HCT116 (cell line): Measurements from ENCODE around the gene TIMM13. TPM values are rescaled to one million over a fixed set of nuclear protein-coding genes. Genes with fewer than 3 reads are reported as not detected.
"Not testable (repeated sequence)": the region's sequence is repeated elsewhere in the genome, so short reads cannot be mapped to it uniquely, and the experiment has no call there.

Experiments
- ATAC-seq: fragments of 200-7000 bp; cut with Tn5 transposase; 2 replicates; pipeline ENCODE4 v1.9.1; 2020; ENCODE audit warnings: mild to moderate bottlenecking, moderate library complexity
- BruUV-seq: library from RNA; stranded (reverse); fragments of 400-500 nt; replicated peaks from 2 replicates; lab custom pipeline; 2021; lab: Mats Ljungman, UMichigan
- CTCF ChIA-PET: fragments of 300-600 bp; sonication (Branson Sonifier 250); formaldehyde crosslinking; loops from one replicate; lab custom pipeline; 2021; ENCODE audit warnings: antibody characterized with exemption; lab: Charles Lee
- POLR2A ChIA-PET: fragments of 300-600, 350-600 bp; sonication (Branson Sonifier 250); formaldehyde crosslinking; loops from one replicate; lab custom pipeline; 2021; ENCODE audit warnings: antibody characterized with exemption; lab: Charles Lee
- RAD21 ChIA-PET, 2 experiments: fragments of 300-600 bp; sonication (Branson Sonifier 250); formaldehyde crosslinking; loops; one replicate each; lab custom pipeline; 2023; ENCODE audit warnings: low total read pairs in 2 of 2; ENCODE audit not compliant: uncharacterized antibody in 2 of 2, unreplicated experiment in 2 of 2, low non-redundant PET in 1 of 2; lab: Charles Lee
- DNase-seq: peaks from one replicate; pipeline ENCODE4 v3.0.0-alpha.2; 2010; ENCODE audit warnings: low read depth, low spot score
- H2AFZ ChIP-seq: fragments of 200-600 bp; shearing (Covaris generic), sonication (generic); 2 replicates; pipeline ENCODE4 v1.6.1; 2017; ENCODE audit warnings: low read depth, mixed run types, mixed read lengths, antibody characterized with exemption, low read length; ENCODE audit not compliant: poor library complexity, severe bottlenecking
- H3K27ac ChIP-seq: 2 replicates; pipeline ENCODE4 v1.5.1; 2012; ENCODE audit warnings: low read depth, low read length
- H3K27me3 ChIP-seq: fragments of 200-600 bp; sonication (generic); 2 replicates; pipeline ENCODE4 v1.6.1; 2016; ENCODE audit warnings: mixed run types, low read length, mixed read lengths; ENCODE audit not compliant: insufficient read depth
- H3K36me3 ChIP-seq, 2 experiments: fragments of 200-500 bp in 1 of 2; fragments of 200-600 bp in 1 of 2; sonication (Bioruptor generic) in 1 of 2; sonication (generic) in 1 of 2; 2 replicates each; pipeline versions ENCODE4 v1.5.1 to v1.6.1; 2014 to 2016; ENCODE audit warnings: low read length in 2 of 2, inconsistent platforms in 1 of 2, mixed read lengths in 1 of 2, mixed run types in 1 of 2; ENCODE audit not compliant: insufficient read depth in 2 of 2, control insufficient read depth in 1 of 2
- H3K4me1 ChIP-seq, 2 experiments: fragments of 200-600 bp in 1 of 2; sonication (generic) in 1 of 2; 2 replicates each; pipeline versions ENCODE4 v1.5.1 to v1.6.1; 2012 to 2017; ENCODE audit warnings: low read length in 2 of 2, inconsistent platforms in 1 of 2, mild to moderate bottlenecking in 1 of 2, mixed read lengths in 1 of 2, mixed run types in 1 of 2, moderate library complexity in 1 of 2; ENCODE audit not compliant: insufficient read depth in 2 of 2, control insufficient read depth in 1 of 2
- H3K4me2 ChIP-seq: fragments of 200-600 bp; sonication (generic); 2 replicates; pipeline ENCODE4 v1.6.1; 2017; ENCODE audit warnings: mixed run types, low read length, mixed read lengths
- H3K4me3 ChIP-seq, 2 experiments: fragments of 200-600 bp in 1 of 2; sonication (generic) in 1 of 2; replicated peaks in 1 of 2; 2 replicates each; pipeline ENCODE4 v1.5.1; 2011 to 2016; ENCODE audit warnings: low read length in 2 of 2, control low read depth in 1 of 2, low read depth in 1 of 2, mild to moderate bottlenecking in 1 of 2, mixed read lengths in 1 of 2, mixed run types in 1 of 2
- H3K79me2 ChIP-seq: fragments of 200-600 bp; sonication (generic); 2 replicates; pipeline ENCODE4 v1.6.1; 2017; ENCODE audit warnings: mild to moderate bottlenecking, mixed run types, low read length, moderate library complexity, mixed read lengths; ENCODE audit not compliant: insufficient read depth
- H3K9ac ChIP-seq: fragments of 200-600 bp; sonication (generic); 2 replicates; pipeline ENCODE4 v1.6.1; 2016; ENCODE audit warnings: low read length, mixed read lengths
- H3K9me2 ChIP-seq: fragments of 200-600 bp; sonication (generic), shearing (Covaris generic); 2 replicates; pipeline ENCODE4 v1.6.1; 2017; ENCODE audit warnings: mixed run types, mild to moderate bottlenecking, moderate library complexity; ENCODE audit not compliant: insufficient read depth
- H3K9me3 ChIP-seq, 2 experiments: fragments of 200-500 bp in 1 of 2; fragments of 200-600 bp in 1 of 2; sonication (Bioruptor generic) in 1 of 2; sonication (generic) in 1 of 2; 2 replicates each; pipeline ENCODE4 v1.6.1; 2014 to 2017; ENCODE audit warnings: low read length in 2 of 2, mixed read lengths in 2 of 2, inconsistent platforms in 1 of 2, low read depth in 1 of 2, mild to moderate bottlenecking in 1 of 2, mixed run types in 1 of 2, moderate library complexity in 1 of 2; ENCODE audit not compliant: control insufficient read depth in 1 of 2, insufficient read depth in 1 of 2
- H4K20me1 ChIP-seq: fragments of 200-600 bp; sonication (generic), shearing (Covaris generic); 2 replicates; pipeline ENCODE4 v1.6.1; 2017; ENCODE audit warnings: mixed run types, mild to moderate bottlenecking, moderate library complexity; ENCODE audit not compliant: insufficient read depth
- CBX3 ChIP-seq: IDR thresholded peaks from 2 replicates; pipeline ENCODE4 v1.6.1; 2012; ENCODE audit warnings: low read depth
- EGR1 ChIP-seq: IDR thresholded peaks from 2 replicates; pipeline ENCODE4 v1.6.1; 2012; ENCODE audit warnings: low read depth
- EZH2 ChIP-seq: fragments of 200-600 bp; sonication (generic); IDR thresholded peaks from 2 replicates; pipeline ENCODE4 v1.6.1; 2017; ENCODE audit warnings: antibody characterized with exemption, mixed run types
- EZH2phosphoT487 ChIP-seq: fragments of 200-600 bp; IDR thresholded peaks from 2 replicates; pipeline ENCODE4 v1.6.1; 2018; ENCODE audit warnings: antibody characterized with exemption, borderline replicate concordance
- FOSL1 ChIP-seq: IDR thresholded peaks from 2 replicates; pipeline ENCODE4 v1.6.1; 2012; ENCODE audit warnings: low read depth
- POLR2AphosphoS5 ChIP-seq: IDR thresholded peaks from 2 replicates; pipeline ENCODE4 v1.6.1; 2011; ENCODE audit warnings: mild to moderate bottlenecking, low read depth, low read length, moderate library complexity
- SIN3A ChIP-seq: IDR thresholded peaks from 2 replicates; pipeline ENCODE4 v1.6.1; 2012; ENCODE audit warnings: low read depth
- SP1 ChIP-seq: IDR thresholded peaks from 2 replicates; pipeline ENCODE4 v1.6.1; 2012; ENCODE audit warnings: low read depth
- SRF ChIP-seq: IDR thresholded peaks from 2 replicates; pipeline ENCODE4 v1.6.1; 2012; ENCODE audit warnings: low read depth
- ZFX ChIP-seq: fragments of 450-650 bp; IDR thresholded peaks from 2 replicates; pipeline ENCODE4 v1.6.1; 2017
- ZNF274 ChIP-seq: fragments of 200-500 bp; sonication (Bioruptor generic); IDR thresholded peaks from 2 replicates; pipeline ENCODE4 v1.6.1; 2014; ENCODE audit warnings: mild to moderate bottlenecking, low read depth, low read length, inconsistent platforms
- intact Hi-C: fragments of 100-400 bp; cut with micrococcal nuclease; formaldehyde crosslinking; loops from 2 replicates; pipeline ENCODE4 v1.10.0; 2022
- total RNA-seq: library from RNA; stranded (reverse); gene quantifications from one replicate; pipeline ENCODE4 v1.2.1, GENCODE V29; 2021; ENCODE audit not compliant: unreplicated experiment
- TF ChIP-seq, protein P1 (sequence below): IDR thresholded peaks from 2 replicates; pipeline ENCODE4 v1.6.1; 2012
- TF ChIP-seq, protein P2 (sequence below): IDR thresholded peaks from 2 replicates; pipeline ENCODE4 v1.6.1; 2012

Gene TIMM13
- total RNA-seq, 1 experiment from 2014 or later, result 151 TPM

DNA sequence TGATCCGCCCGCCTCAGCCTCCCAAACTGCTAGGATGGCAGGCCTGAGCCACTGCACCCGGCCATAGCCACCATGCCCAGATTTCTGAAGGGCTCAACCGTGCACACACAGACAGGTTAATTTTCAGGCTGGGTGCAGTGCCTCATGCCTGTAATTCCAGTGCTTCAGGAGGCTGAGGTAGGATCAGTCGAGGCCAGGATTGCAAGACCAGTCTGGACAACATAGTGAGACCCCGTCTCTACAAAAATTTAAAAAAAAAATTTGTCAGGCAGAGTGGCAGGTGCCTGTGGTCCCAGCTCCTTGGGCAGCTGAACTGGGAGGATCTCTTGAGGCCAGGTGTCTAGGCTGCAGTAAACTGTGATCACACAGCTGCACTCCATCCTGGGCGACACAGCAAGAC, 7.6 kb downstream of the TIMM13 start:
- no peak for DNase-seq
- no peak overlapping the region for H3K9ac ChIP-seq
- no TSS peak for BruUV-seq
- H3K9me2 ChIP-seq, result no peaks in the 10 kb centered on the region
- CTCF ChIA-PET, result no interaction called here
- H3K27ac ChIP-seq, result no peak overlapping the region
- intact Hi-C loops, result no loop called here
- no peak overlapping the region for H3K4me3 ChIP-seq
- peaks cover 25% of the 10 kb centered on the region for H3K79me2 ChIP-seq
- H3K4me2 ChIP-seq, result no peak overlapping the region
- no peak overlapping the region for H2AFZ ChIP-seq
- H3K9me3 ChIP-seq, result no peaks in the 10 kb centered on the region
- H3K27me3 ChIP-seq, result no peaks in the 10 kb centered on the region
- no peak for TF ChIP-seq ZNF274
- no peak for TF ChIP-seq EZH2
- TF ChIP-seq POLR2AphosphoS5, result no peak
- no peak for TF ChIP-seq EGR1
- TF ChIP-seq, protein P1, sequence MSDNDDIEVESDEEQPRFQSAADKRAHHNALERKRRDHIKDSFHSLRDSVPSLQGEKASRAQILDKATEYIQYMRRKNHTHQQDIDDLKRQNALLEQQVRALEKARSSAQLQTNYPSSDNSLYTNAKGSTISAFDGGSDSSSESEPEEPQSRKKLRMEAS, result no peak
- TF ChIP-seq SRF, result no peak
- no peak for TF ChIP-seq SIN3A
- TF ChIP-seq CBX3, result no peak
- TF ChIP-seq, protein P2, sequence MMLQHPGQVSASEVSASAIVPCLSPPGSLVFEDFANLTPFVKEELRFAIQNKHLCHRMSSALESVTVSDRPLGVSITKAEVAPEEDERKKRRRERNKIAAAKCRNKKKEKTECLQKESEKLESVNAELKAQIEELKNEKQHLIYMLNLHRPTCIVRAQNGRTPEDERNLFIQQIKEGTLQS, result no peak
- no peak for TF ChIP-seq EZH2phosphoT487
- TF ChIP-seq ZFX, result no peak
- TF ChIP-seq SP1, result no peak
- TF ChIP-seq FOSL1, result no peak
- TF ChIP-seq, all 23 proteins: peak for 0
- no peaks in the 10 kb centered on the region for H4K20me1 ChIP-seq
- peaks cover 0 to 19% of the 10 kb centered on the region in 2 experiments; a peak in 1 of 4 replicates for H3K36me3 ChIP-seq
- ChIA-PET POLR2A (no interaction called here), RAD21 (no interaction called here)
- H3K4me1 ChIP-seq, result no peaks in the 10 kb centered on the region
- ATAC-seq, result no peak

DNA sequence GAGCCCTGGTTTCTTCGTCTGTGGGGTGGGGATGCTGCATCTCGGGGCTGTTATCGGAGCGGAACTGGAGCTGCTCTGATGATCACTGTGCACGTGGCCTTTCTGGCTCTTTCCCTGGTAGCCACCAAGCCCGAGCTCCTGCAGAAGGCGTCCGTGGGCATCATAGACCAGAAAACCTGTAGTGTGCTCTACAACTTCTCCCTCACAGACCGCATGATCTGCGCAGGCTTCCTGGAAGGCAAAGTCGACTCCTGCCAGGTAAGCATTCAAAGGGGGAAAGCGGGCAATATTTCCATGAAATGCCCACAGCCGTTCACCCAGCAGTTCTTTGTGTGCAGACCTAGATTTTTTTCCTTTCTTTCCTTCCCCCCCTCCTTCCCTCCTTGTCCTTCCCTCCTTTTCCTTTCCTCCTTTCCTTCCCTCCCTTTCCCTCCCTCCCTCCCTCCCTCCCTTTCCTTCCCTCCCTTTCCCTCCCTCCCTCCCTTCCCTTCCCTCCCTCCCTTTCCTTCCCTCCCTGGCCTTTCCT, 9.4 kb downstream of the TIMM13 start:
- no peak for DNase-seq
- ATAC-seq, result no peak
- Histone ChIP-seq H3K79me2 (peaks cover 10% of the 10 kb centered on the region; the same call in 1 of the 2 replicates), H3K4me1 (no peaks in the 10 kb centered on the region), H4K20me1 (no peaks in the 10 kb centered on the region), H2AFZ (no peak overlapping the region), H3K36me3 (peaks cover 0 to 12% of the 10 kb centered on the region in 2 experiments; a peak in 1 of 4 replicates), H3K9ac (no peak overlapping the region)
- intact Hi-C loops, result no loop called here
- POLR2A ChIA-PET, result no interaction called here
- no TSS peak for BruUV-seq
- TF ChIP-seq EZH2phosphoT487, result no peak
- TF ChIP-seq EGR1, result no peak
- TF ChIP-seq, all 23 proteins: peak for 0
- ChIA-PET CTCF (no interaction called here), RAD21 (no interaction called here)
- Histone ChIP-seq H3K27ac (no peak overlapping the region), H3K9me2 (no peaks in the 10 kb centered on the region), H3K9me3 (no peaks in the 10 kb centered on the region), H3K4me2 (no peak overlapping the region), H3K27me3 (no peaks in the 10 kb centered on the region), H3K4me3 (no peak overlapping the region)

DNA sequence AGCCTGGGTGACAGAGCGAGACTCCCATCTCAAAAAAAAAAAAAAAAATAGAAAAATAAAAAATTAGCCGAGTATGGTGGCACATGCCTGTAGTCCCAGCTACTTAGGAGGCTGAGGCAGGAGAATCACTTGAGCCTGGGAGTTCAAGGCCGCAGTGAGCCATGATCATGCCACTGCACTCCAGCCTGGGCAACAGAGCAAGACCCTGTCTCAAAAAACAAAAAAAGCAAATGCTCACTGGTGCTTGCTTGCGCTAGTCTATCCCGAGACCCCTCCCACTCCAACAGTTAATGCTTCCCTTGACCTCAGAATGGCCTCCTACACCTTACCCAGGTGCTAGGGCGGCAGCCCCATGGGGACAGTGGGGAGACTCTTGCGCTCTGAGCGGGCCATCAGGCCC, 9.9 kb downstream of the TIMM13 start:
- POLR2A ChIA-PET, H3K9me3 ChIP-seq, DNase-seq, ATAC-seq, H4K20me1 ChIP-seq, H3K4me3 ChIP-seq, H3K9ac ChIP-seq, intact Hi-C loops, H2AFZ ChIP-seq, H3K4me2 ChIP-seq, RAD21 ChIA-PET, H3K79me2 ChIP-seq, H3K27ac ChIP-seq, BruUV-seq, H3K9me2 ChIP-seq, H3K4me1 ChIP-seq, CTCF ChIA-PET, H3K27me3 ChIP-seq: not testable (repeated sequence)
- H3K36me3 ChIP-seq, result peaks cover 0 to 12% of the 10 kb centered on the region in 2 experiments; a peak in 1 of 4 replicates
